A673 (cell line): ENCODE data around the gene KCND2. TPM values are rescaled to one million over a fixed set of nuclear protein-coding genes. Genes with fewer than 3 reads are reported as not detected.
"Not testable (repeated sequence)": the region's sequence is repeated elsewhere in the genome, so short reads cannot be mapped to it uniquely, and the experiment has no call there.

Experiments used
- BruUV-seq: library from RNA; stranded (reverse); fragments of 400-500 nt; replicated peaks from 2 replicates; lab custom pipeline; 2021; lab: Mats Ljungman, UMichigan
- CTCF ChIA-PET: fragments of 300-600 bp; sonication (Branson Sonifier 250); formaldehyde crosslinking; loops from one replicate; lab custom pipeline; 2022; ENCODE audit warnings: antibody characterized with exemption; lab: Charles Lee
- POLR2A ChIA-PET: fragments of 300-600 bp; sonication (Branson Sonifier 250); formaldehyde crosslinking; loops from one replicate; lab custom pipeline; 2022; ENCODE audit warnings: antibody characterized with exemption; ENCODE audit not compliant: low non-redundant PET; lab: Charles Lee
- DNase-seq: peaks from one replicate; pipeline ENCODE4 v3.0.0-alpha.2; 2015; ENCODE audit warnings: low spot score
- H3K27ac ChIP-seq: fragments of 200-600 bp; sonication (generic); 2 replicates; pipeline ENCODE4 v1.5.1; 2016; ENCODE audit warnings: mixed run types, low read depth, mild to moderate bottlenecking, mixed read lengths, antibody characterized with exemption, low read length; ENCODE audit not compliant: poor library complexity, severe bottlenecking
- H3K27me3 ChIP-seq: fragments of 200-600 bp; sonication (generic); replicated peaks from 2 replicates; pipeline ENCODE4 v1.6.1; 2017; ENCODE audit warnings: mixed run types, low read depth, mild to moderate bottlenecking, mixed read lengths, antibody characterized with exemption, low read length; ENCODE audit not compliant: insufficient read depth, poor library complexity
- H3K36me3 ChIP-seq: fragments of 200-600 bp; sonication (generic); 2 replicates; pipeline ENCODE4 v1.6.1; 2016; ENCODE audit warnings: mixed run types, mild to moderate bottlenecking, mixed read lengths, antibody characterized with exemption, low read length; ENCODE audit not compliant: insufficient read depth, poor library complexity, severe bottlenecking
- H3K4me1 ChIP-seq: fragments of 200-600 bp; sonication (generic); 2 replicates; pipeline ENCODE4 v1.6.1; 2017; ENCODE audit warnings: mixed run types, mild to moderate bottlenecking, mixed read lengths, antibody characterized with exemption, low read length; ENCODE audit not compliant: insufficient read depth, poor library complexity, severe bottlenecking
- H3K4me3 ChIP-seq: fragments of 200-600 bp; sonication (generic); 2 replicates; pipeline ENCODE4 v1.5.1; 2016; ENCODE audit warnings: low read depth, mixed run types, mild to moderate bottlenecking, mixed read lengths, low read length; ENCODE audit not compliant: poor library complexity, severe bottlenecking
- H3K9me3 ChIP-seq: fragments of 200-600 bp; sonication (generic); 2 replicates; pipeline ENCODE4 v1.6.1; 2016; ENCODE audit warnings: mixed run types, low read depth, mild to moderate bottlenecking, mixed read lengths, antibody characterized with exemption, low read length; ENCODE audit not compliant: poor library complexity, severe bottlenecking
- EZH2 ChIP-seq: fragments of 200-600 bp; sonication (generic); IDR thresholded peaks from 2 replicates; pipeline ENCODE4 v1.6.1; 2017; ENCODE audit warnings: borderline replicate concordance, low read depth, mild to moderate bottlenecking, mixed read lengths, antibody characterized with exemption, low read length; ENCODE audit not compliant: poor library complexity, severe bottlenecking
- intact Hi-C: fragments of 100-400 bp; cut with micrococcal nuclease; formaldehyde crosslinking; loops from one replicate; pipeline ENCODE4 v1.10.0; 2022; ENCODE audit not compliant: unreplicated experiment
- total RNA-seq: library from RNA; stranded (reverse); gene quantifications from 2 replicates; pipeline ENCODE4 v1.2.3, GENCODE V29; 2021
- TF ChIP-seq, protein P1 (sequence below): fragments of 300-800, 200-600 bp; sonication (generic); conservative IDR thresholded peaks from 2 replicates; pipeline ENCODE4 v1.5.1; 2017; ENCODE audit warnings: low read depth, mild to moderate bottlenecking, antibody characterized with exemption, low read length, moderate library complexity, mixed read lengths

Gene KCND2
- total RNA-seq, 1 experiment from 2014 or later = not detected

DNA sequence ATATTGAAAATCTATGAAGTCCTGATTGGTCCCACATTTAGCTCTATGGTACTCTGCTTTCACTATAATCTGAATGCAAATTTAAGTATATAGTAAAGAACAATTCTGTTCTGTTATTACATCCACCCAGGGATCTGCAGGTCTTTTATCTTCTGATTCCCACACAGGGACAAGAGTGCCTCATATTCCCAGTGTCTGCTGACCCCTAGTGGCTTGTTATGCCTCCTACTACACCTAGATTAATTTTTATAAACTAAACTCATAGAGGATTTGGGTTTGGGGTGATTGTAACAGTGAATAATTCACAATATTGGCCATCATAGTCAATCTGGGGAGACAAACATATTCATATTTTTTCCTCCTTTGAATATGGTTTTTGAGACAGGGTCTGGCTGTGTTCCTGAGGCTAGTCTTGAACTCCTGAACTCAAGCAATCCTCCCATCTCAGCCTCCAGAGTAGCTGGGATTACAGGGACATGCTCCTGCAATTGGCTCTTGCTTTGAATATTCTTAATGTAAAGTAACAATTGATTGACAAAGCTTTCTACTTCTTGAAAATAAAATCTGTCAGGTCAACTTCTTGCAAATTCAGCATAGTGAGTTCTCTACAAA, 282.1 kb downstream of the KCND2 start:
- TF ChIP-seq EZH2 = no peak
- TF ChIP-seq, protein P1, sequence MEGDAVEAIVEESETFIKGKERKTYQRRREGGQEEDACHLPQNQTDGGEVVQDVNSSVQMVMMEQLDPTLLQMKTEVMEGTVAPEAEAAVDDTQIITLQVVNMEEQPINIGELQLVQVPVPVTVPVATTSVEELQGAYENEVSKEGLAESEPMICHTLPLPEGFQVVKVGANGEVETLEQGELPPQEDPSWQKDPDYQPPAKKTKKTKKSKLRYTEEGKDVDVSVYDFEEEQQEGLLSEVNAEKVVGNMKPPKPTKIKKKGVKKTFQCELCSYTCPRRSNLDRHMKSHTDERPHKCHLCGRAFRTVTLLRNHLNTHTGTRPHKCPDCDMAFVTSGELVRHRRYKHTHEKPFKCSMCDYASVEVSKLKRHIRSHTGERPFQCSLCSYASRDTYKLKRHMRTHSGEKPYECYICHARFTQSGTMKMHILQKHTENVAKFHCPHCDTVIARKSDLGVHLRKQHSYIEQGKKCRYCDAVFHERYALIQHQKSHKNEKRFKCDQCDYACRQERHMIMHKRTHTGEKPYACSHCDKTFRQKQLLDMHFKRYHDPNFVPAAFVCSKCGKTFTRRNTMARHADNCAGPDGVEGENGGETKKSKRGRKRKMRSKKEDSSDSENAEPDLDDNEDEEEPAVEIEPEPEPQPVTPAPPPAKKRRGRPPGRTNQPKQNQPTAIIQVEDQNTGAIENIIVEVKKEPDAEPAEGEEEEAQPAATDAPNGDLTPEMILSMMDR = peak; percentile 81
- DNase-seq = peak; percentile 71
- no peak overlapping the region for H3K4me3 ChIP-seq
- H3K4me1 ChIP-seq = peaks cover 16% of the 10 kb centered on the region
- ChIA-PET POLR2A (no interaction called here), CTCF (interaction anchor here (0.6 kb wide), 1 partner anchor 142 kb away, joined by 3 read pairs; no protein-coding TSS in a partner anchor)
- intact Hi-C loops = loop anchor here (2.0 to 5.0 kb wide), 5 partner anchors 172 to 1633 kb away; partner anchors contain the start of gene KCND2
- BruUV-seq = no TSS peak
- H3K27ac ChIP-seq = no peak overlapping the region
- no peaks in the 10 kb centered on the region for H3K27me3 ChIP-seq
- H3K36me3 ChIP-seq = no peaks in the 10 kb centered on the region
- H3K9me3 ChIP-seq = no peaks in the 10 kb centered on the region

DNA sequence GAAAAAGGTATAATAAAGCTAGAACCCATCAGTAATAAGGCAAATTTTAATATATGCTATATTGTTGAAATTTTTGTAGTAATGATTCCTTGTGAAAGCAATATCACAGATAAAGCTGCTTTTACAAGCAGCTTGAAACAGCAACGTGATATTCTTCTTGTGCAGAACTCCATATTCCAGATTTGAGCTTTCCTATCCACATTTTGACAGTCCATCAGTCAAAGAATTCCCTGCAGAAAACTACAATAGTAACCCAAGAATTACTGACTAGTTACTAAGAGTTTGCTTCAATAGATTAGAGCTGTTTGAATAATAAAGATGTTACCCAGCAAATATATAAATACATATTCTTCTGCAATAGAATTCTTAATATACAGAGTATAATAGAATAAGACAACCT, 291.2 kb downstream of the KCND2 start:
- H3K4me1 ChIP-seq = no peaks in the 10 kb centered on the region
- ChIA-PET CTCF (no interaction called here), POLR2A (no interaction called here)
- H3K4me3 ChIP-seq = no peak overlapping the region
- no peak for DNase-seq
- no TSS peak for BruUV-seq
- H3K27ac ChIP-seq = no peak overlapping the region
- H3K9me3 ChIP-seq = no peaks in the 10 kb centered on the region
- no peaks in the 10 kb centered on the region for H3K27me3 ChIP-seq
- intact Hi-C loops = no loop called here
- no peaks in the 10 kb centered on the region for H3K36me3 ChIP-seq
- TF ChIP-seq, protein P1 = no peak
- no peak for TF ChIP-seq EZH2

DNA sequence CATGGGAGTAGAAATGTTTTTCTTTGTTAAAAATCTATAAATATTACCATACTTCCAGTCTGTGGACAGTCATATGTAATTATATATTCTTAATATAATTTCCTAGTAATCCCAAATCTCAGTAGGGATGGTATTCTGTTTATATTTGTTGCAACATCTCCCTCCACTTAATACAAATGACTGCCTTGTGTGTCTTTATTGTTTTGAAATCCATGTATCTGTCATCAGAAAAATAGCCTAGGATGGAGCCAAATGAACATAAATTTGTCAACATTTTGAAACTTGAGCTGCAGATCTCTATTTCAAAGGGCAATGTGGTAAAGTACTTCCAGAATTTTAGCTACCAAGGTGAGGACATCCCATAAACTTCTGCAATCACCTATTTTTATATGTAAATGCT, 294.2 kb downstream of the KCND2 start:
- TF ChIP-seq, protein P1 = no peak
- TF ChIP-seq EZH2 = no peak
- ChIA-PET POLR2A (interaction anchor here (0.6 kb wide), 1 partner anchor 130 kb away, joined by 3 read pairs; no protein-coding TSS in a partner anchor), CTCF (no interaction called here)
- Histone ChIP-seq H3K27me3 (no peaks in the 10 kb centered on the region), H3K9me3 (no peaks in the 10 kb centered on the region), H3K27ac (no peak overlapping the region), H3K4me1 (no peaks in the 10 kb centered on the region), H3K4me3 (no peak overlapping the region), H3K36me3 (no peaks in the 10 kb centered on the region)
- no TSS peak for BruUV-seq
- no peak for DNase-seq
- intact Hi-C loops = no loop called here

DNA sequence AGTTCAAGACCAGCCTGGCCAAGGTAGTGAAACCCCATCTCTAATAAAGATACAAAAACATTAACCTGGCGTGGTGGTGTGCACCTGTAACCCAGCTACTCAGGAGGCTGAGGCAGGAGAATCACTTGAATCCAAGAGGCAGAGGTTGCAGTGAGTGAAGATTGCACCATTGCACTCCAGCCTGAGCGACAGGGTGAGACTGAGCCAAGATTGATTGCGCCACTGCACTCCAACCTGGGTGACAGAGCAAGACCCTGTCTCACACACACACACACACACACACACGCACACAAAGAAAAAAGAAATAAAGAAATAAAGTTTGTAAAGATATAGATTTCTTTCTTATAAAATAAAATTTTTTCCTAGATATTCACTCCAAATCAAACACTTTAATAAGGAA, 305.7 kb downstream of the KCND2 start:
- POLR2A ChIA-PET, CTCF ChIA-PET, H3K9me3 ChIP-seq, H3K27me3 ChIP-seq, H3K36me3 ChIP-seq, H3K4me1 ChIP-seq, H3K4me3 ChIP-seq, DNase-seq, BruUV-seq, intact Hi-C loops, H3K27ac ChIP-seq: not testable (repeated sequence)
